GM12891 (cell line): ENCODE measurements around the gene LRMDA.

Experiments used
- PAX5 ChIP-seq: IDR thresholded peaks from 2 replicates; pipeline ENCODE4 v1.6.1; 2011; ENCODE audit warnings: low read length, moderate library complexity, mild to moderate bottlenecking; ENCODE audit not compliant: insufficient read depth, severe bottlenecking
- POLR2A ChIP-seq: IDR thresholded peaks from 2 replicates; pipeline ENCODE4 v1.6.1; 2011; ENCODE audit warnings: low read depth, low read length, control low read depth
- POLR2AphosphoS5 ChIP-seq: IDR thresholded peaks from 2 replicates; pipeline ENCODE4 v1.6.1; 2011; ENCODE audit warnings: low read depth, low read length, control low read depth
- POU2F2 ChIP-seq: IDR thresholded peaks from 2 replicates; pipeline ENCODE4 v1.6.1; 2011; ENCODE audit warnings: low read depth, mild to moderate bottlenecking, control low read depth, low read length, moderate library complexity
- SPI1 ChIP-seq: IDR thresholded peaks from 2 replicates; pipeline ENCODE4 v1.6.1; 2011; ENCODE audit warnings: low read depth, low read length, control low read depth
- TAF1 ChIP-seq: IDR thresholded peaks from 2 replicates; pipeline ENCODE4 v1.6.1; 2011; ENCODE audit warnings: low read depth, low read length, control low read depth

GRCh38 chr10:76554478-76554877, 1123.1 kb downstream of the LRMDA start:
- TF ChIP-seq POLR2A: no peak
- TF ChIP-seq POLR2AphosphoS5: no peak
- no peak for TF ChIP-seq TAF1
- TF ChIP-seq SPI1: no peak
- TF ChIP-seq PAX5: no peak
- no peak for TF ChIP-seq POU2F2
